HCT116 (cell line): ENCODE data around the gene MACROH2A1.

ENCODE experiments used
- ATF3 ChIP-seq: IDR thresholded peaks from 2 replicates; pipeline ENCODE4 v1.6.1; 2012
- EGR1 ChIP-seq: IDR thresholded peaks from 2 replicates; pipeline ENCODE4 v1.6.1; 2012; ENCODE audit warnings: low read depth
- ELF1 ChIP-seq: IDR thresholded peaks from 2 replicates; pipeline ENCODE4 v1.6.1; 2012; ENCODE audit warnings: low read depth, borderline replicate concordance
- EZH2 ChIP-seq: fragments of 200-600 bp; sonication (generic); IDR thresholded peaks from 2 replicates; pipeline ENCODE4 v1.6.1; 2017; ENCODE audit warnings: antibody characterized with exemption, mixed run types
- EZH2phosphoT487 ChIP-seq: fragments of 200-600 bp; IDR thresholded peaks from 2 replicates; pipeline ENCODE4 v1.6.1; 2018; ENCODE audit warnings: antibody characterized with exemption, borderline replicate concordance
- FOSL1 ChIP-seq: IDR thresholded peaks from 2 replicates; pipeline ENCODE4 v1.6.1; 2012; ENCODE audit warnings: low read depth
- POLR2A ChIP-seq: IDR thresholded peaks from 2 replicates; pipeline ENCODE4 v1.7.0; 2011; ENCODE audit warnings: borderline replicate concordance; ENCODE audit not compliant: insufficient read depth, insufficient read length; ENCODE audit errors: extremely low read depth
- POLR2AphosphoS5 ChIP-seq: IDR thresholded peaks from 2 replicates; pipeline ENCODE4 v1.6.1; 2011; ENCODE audit warnings: mild to moderate bottlenecking, low read depth, low read length, moderate library complexity
- RAD21 ChIP-seq: IDR thresholded peaks from 2 replicates; pipeline ENCODE4 v1.6.1; 2012; ENCODE audit warnings: low read depth, mild to moderate bottlenecking
- REST ChIP-seq: IDR thresholded peaks from 2 replicates; pipeline ENCODE4 v1.6.1; 2012; ENCODE audit warnings: low read depth
- SIN3A ChIP-seq: IDR thresholded peaks from 2 replicates; pipeline ENCODE4 v1.6.1; 2012; ENCODE audit warnings: low read depth
- ZFX ChIP-seq: fragments of 450-650 bp; IDR thresholded peaks from 2 replicates; pipeline ENCODE4 v1.6.1; 2017
- ZNF274 ChIP-seq: fragments of 200-500 bp; sonication (Bioruptor generic); IDR thresholded peaks from 2 replicates; pipeline ENCODE4 v1.6.1; 2014; ENCODE audit warnings: mild to moderate bottlenecking, low read depth, low read length, inconsistent platforms
- TF ChIP-seq, protein P1 (sequence below), 3 experiments: fragments of 200-600 bp in 1 of 3; sonication (generic) in 1 of 3; IDR thresholded peaks in 2 of 3; conservative IDR thresholded peaks in 1 of 3; 2 replicates each; pipeline ENCODE4 v1.5.1; 2012 to 2017; ENCODE audit warnings: low read depth in 2 of 3, low read length in 2 of 3, antibody characterized with exemption in 1 of 3, borderline replicate concordance in 1 of 3, control low read depth in 1 of 3, mild to moderate bottlenecking in 1 of 3, mixed read lengths in 1 of 3, mixed run types in 1 of 3, moderate library complexity in 1 of 3; ENCODE audit not compliant: insufficient read depth in 1 of 3

DNA sequence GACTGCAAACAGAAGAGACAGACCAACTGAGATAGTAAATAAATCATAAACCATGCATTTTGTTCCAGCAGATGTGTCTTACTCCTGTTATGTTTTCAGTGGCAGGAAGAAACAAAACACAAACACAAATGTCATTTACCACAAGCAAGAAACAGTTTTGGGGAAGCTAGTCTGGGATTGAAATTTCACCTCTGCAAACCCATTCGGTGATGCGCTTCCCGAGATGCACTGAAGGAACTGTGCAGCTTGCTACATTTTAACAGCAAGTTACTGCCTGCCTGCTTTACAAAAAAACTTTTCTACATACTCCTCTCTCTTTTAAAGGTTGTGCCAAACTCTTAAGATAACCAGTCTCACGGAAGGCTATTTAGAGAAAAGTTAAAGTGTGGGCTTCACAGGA, 3.2 kb downstream of the MACROH2A1 start:
- TF ChIP-seq, protein P1, sequence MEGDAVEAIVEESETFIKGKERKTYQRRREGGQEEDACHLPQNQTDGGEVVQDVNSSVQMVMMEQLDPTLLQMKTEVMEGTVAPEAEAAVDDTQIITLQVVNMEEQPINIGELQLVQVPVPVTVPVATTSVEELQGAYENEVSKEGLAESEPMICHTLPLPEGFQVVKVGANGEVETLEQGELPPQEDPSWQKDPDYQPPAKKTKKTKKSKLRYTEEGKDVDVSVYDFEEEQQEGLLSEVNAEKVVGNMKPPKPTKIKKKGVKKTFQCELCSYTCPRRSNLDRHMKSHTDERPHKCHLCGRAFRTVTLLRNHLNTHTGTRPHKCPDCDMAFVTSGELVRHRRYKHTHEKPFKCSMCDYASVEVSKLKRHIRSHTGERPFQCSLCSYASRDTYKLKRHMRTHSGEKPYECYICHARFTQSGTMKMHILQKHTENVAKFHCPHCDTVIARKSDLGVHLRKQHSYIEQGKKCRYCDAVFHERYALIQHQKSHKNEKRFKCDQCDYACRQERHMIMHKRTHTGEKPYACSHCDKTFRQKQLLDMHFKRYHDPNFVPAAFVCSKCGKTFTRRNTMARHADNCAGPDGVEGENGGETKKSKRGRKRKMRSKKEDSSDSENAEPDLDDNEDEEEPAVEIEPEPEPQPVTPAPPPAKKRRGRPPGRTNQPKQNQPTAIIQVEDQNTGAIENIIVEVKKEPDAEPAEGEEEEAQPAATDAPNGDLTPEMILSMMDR (IDR thresholded peaks at IDR 0.05 in 2 of 3, conservative IDR thresholded peaks at IDR 0.05 in 1 of 3; ENCODE audit: borderline replicate concordance in 1 of 3, insufficient read depth in 1 of 3, low read depth in 2 of 3, low read length in 2 of 3), result no peak
- no peak for TF ChIP-seq POLR2AphosphoS5
- TF ChIP-seq RAD21, result no peak
- TF ChIP-seq ZFX, result no peak
- no peak for TF ChIP-seq ZNF274
- no peak for TF ChIP-seq POLR2A
- no peak for TF ChIP-seq EZH2phosphoT487
- no peak for TF ChIP-seq ELF1
- TF ChIP-seq FOSL1, result no peak
- no peak for TF ChIP-seq EGR1
- no peak for TF ChIP-seq EZH2
- TF ChIP-seq ATF3, result no peak
- TF ChIP-seq REST, result no peak
- TF ChIP-seq SIN3A, result no peak
